OCI-LY7 (cell line): ENCODE data around the gene BDKRB1.

Experiments used
- CTCF ChIP-seq: fragments of 200-600 bp; sonication (generic); conservative IDR thresholded peaks from 2 replicates; pipeline ENCODE4 v1.5.1; 2014; ENCODE audit warnings: mild to moderate bottlenecking, antibody characterized with exemption, low read length, moderate library complexity, mixed read lengths
- EZH2phosphoT487 ChIP-seq: fragments of 200-600 bp; sonication (generic); IDR thresholded peaks from 2 replicates; pipeline ENCODE4 v1.6.1; 2018; ENCODE audit warnings: low read depth, borderline replicate concordance, mild to moderate bottlenecking, mixed run types, antibody characterized with exemption, low read length, moderate library complexity, mixed read lengths

- TF ChIP-seq CTCF = no peak
- TF ChIP-seq EZH2phosphoT487 = no peak
Observed at GRCh38 chr14:96260341-96260821, 4.4 kb downstream of the BDKRB1 start.
